HepG2 (cell line): ENCODE measurements around the gene PERP. TPM values are rescaled to one million over a fixed set of nuclear protein-coding genes. Genes with fewer than 3 reads are reported as not detected.
A peak's percentile ranks its signal among the peaks of the same experiment; 100 is the strongest.

Experiments
- CBFB ChIP-seq: sonication (generic); formaldehyde crosslinking; IDR thresholded peaks from 2 replicates; pipeline ENCODE4 v1.4.0; 2020; ENCODE audit warnings: missing genetic modification reagents
- HNRNPLL ChIP-seq: fragments of 200-400 bp; formaldehyde crosslinking; IDR thresholded peaks from 2 replicates; pipeline ENCODE4 v1.6.1; 2017; ENCODE audit warnings: mild to moderate bottlenecking, low read depth, low read length; ENCODE audit not compliant: poor library complexity, severe bottlenecking
- MTF2 ChIP-seq: sonication (generic); formaldehyde crosslinking; IDR thresholded peaks from 2 replicates; pipeline ENCODE4 v1.5.0; 2020; ENCODE audit warnings: missing genetic modification reagents, borderline replicate concordance
- NFIB ChIP-seq: sonication (generic); formaldehyde crosslinking; IDR thresholded peaks from 2 replicates; pipeline ENCODE4 v1.9.0; 2021; ENCODE audit warnings: missing genetic modification reagents, mild to moderate bottlenecking, borderline replicate concordance
- RBM22 ChIP-seq: fragments of 200-400 bp; formaldehyde crosslinking; optimal IDR thresholded peaks from 2 replicates; pipeline ENCODE3; 2017; ENCODE audit warnings: mild to moderate bottlenecking, low read length, moderate library complexity
- RBM39 ChIP-seq: fragments of 200-400 bp; formaldehyde crosslinking; IDR thresholded peaks from one replicate; pipeline ENCODE4 v1.6.1; 2018; ENCODE audit warnings: antibody characterized with exemption, mild to moderate bottlenecking, low read depth, low read length; ENCODE audit not compliant: poor library complexity, severe bottlenecking
- RFXANK ChIP-seq: IDR thresholded peaks from 2 replicates; pipeline ENCODE4 v1.6.1; 2016
- ZBTB20 ChIP-seq: sonication (generic); formaldehyde crosslinking; IDR thresholded peaks from 2 replicates; pipeline ENCODE4 v1.8.1; 2023; ENCODE audit warnings: missing genetic modification reagents, low read depth, mild to moderate bottlenecking, borderline replicate concordance
- ZNF207 ChIP-seq: fragments of 450-650 bp; IDR thresholded peaks from 2 replicates; pipeline ENCODE4 v1.6.1; 2016; ENCODE audit warnings: antibody characterized with exemption, borderline replicate concordance
- ZNF557 ChIP-seq: sonication (generic); formaldehyde crosslinking; IDR thresholded peaks from 2 replicates; pipeline ENCODE4 v1.4.0; 2020; ENCODE audit warnings: missing genetic modification reagents
- ZNF678 ChIP-seq: sonication (generic); formaldehyde crosslinking; IDR thresholded peaks from 2 replicates; pipeline ENCODE4 v1.4.0; 2020; ENCODE audit warnings: mild to moderate bottlenecking, missing genetic modification reagents
- ZNF790 ChIP-seq: sonication (generic); formaldehyde crosslinking; IDR thresholded peaks from 2 replicates; pipeline ENCODE4 v1.8.0; 2022; ENCODE audit warnings: missing genetic modification reagents, mild to moderate bottlenecking, borderline replicate concordance
- ZNF850 ChIP-seq: sonication (generic); formaldehyde crosslinking; conservative IDR thresholded peaks from 2 replicates; pipeline ENCODE4 v1.9.0; 2021; ENCODE audit warnings: mild to moderate bottlenecking, missing genetic modification reagents
- ZSCAN21 ChIP-seq: sonication (generic); formaldehyde crosslinking; IDR thresholded peaks from 2 replicates; pipeline ENCODE4 v1.8.0; 2022; ENCODE audit warnings: mild to moderate bottlenecking, missing genetic modification reagents, moderate library complexity, borderline replicate concordance
- polyA plus RNA-seq, 8 experiments: library from polyadenylated mRNA; depleted of rRNA in 3 of 8; stranded (reverse) in 7 of 8; unstranded in 1 of 8; fragments of >200 nt; fragmentation: Illumina TruSeq in 4 of 8; extraction: Trizol in 4 of 8; gene quantifications; 2 replicates each; pipeline versions ENCODE4 v1.2.1 to v1.2.3, GENCODE V29; 2011 to 2016; ENCODE audit warnings: low read depth in 4 of 8, missing spikeins in 1 of 8, mixed read lengths in 1 of 8; ENCODE audit not compliant: insufficient read depth in 1 of 8
- total RNA-seq, 5 experiments: library from RNA; depleted of rRNA; stranded (reverse); fragments of >200 nt; fragmentation: Illumina TruSeq; extraction: Trizol; gene quantifications; 2 replicates each; pipeline ENCODE4 v1.2.3, GENCODE V29; 2016; ENCODE audit warnings: low read depth in 1 of 5
- TF ChIP-seq, protein P1 (sequence below): sonication (generic); formaldehyde crosslinking; IDR thresholded peaks from 2 replicates; pipeline ENCODE4 v1.4.0; 2020; ENCODE audit warnings: missing genetic modification reagents
- TF ChIP-seq, protein P2 (sequence below): IDR thresholded peaks from 2 replicates; pipeline ENCODE4 v1.6.1; 2016
- TF ChIP-seq, protein P3 (sequence below): sonication (generic); formaldehyde crosslinking; IDR thresholded peaks from 2 replicates; pipeline ENCODE4 v1.4.0; 2020; ENCODE audit warnings: mild to moderate bottlenecking, missing genetic modification reagents
- TF ChIP-seq, protein P4 (sequence below): sonication (generic); formaldehyde crosslinking; IDR thresholded peaks from 2 replicates; pipeline ENCODE4 v1.5.1; 2020; ENCODE audit warnings: missing genetic modification reagents, mild to moderate bottlenecking, borderline replicate concordance
- TF ChIP-seq, protein P5 (sequence below): sonication (generic); formaldehyde crosslinking; IDR thresholded peaks from 2 replicates; pipeline ENCODE4 v1.5.0; 2020; ENCODE audit warnings: missing genetic modification reagents
- TF ChIP-seq, protein P6 (sequence below): sonication (generic); formaldehyde crosslinking; IDR thresholded peaks from 2 replicates; pipeline ENCODE4 v1.8.0; 2022; ENCODE audit warnings: mild to moderate bottlenecking, missing genetic modification reagents; ENCODE audit not compliant: insufficient replicate concordance

The PERP gene
- total and polyA plus RNA-seq, 2 of the 13 experiments (the other 11 are each of a cell fraction or from before 2014, with no cell fraction given), result 26.0 to 53.0 TPM

DNA sequence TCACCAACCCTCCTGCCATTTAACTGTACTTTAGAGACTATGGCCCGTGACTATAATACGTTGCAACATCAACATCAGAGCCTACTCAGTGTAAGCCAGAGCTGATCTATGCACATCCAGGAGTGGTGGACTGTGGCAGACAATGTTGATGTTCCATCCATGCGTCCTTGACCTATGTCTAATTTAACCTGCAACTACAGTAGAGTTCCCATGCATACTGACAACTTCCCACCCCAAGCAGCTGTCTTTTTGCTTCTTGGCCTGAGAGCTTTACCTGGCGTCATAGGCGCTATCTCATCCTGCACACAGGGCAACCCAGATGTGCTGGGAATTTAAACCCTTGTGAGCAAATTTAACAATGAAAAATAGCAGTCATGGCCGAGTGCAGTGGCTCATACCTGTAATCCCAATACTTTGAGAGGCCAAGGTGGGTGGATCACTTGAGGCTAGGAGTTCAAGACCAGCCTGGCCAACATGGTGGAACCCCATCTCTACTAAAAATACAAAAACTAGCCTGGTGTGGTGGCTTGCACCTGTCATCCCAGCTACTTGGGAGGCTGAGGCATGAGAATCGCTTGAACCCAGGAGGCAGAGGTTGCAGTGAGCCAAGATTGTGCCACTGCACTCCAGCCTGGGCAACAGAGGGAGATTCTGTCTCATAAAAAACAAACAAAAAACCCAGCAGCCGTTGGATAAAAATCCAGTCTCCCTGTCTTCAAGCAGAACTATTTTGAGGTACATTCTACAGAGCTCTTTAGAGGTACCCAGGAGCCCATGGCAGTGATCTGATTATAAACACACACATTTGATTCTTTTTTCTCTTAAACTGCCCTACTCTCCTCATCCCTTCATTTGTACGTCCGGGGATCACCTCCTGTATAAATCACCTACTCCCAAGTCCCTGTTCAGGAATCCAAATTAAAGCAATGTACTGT lies 22.0 kb downstream of the PERP start (continued):
- TF ChIP-seq, protein P1, sequence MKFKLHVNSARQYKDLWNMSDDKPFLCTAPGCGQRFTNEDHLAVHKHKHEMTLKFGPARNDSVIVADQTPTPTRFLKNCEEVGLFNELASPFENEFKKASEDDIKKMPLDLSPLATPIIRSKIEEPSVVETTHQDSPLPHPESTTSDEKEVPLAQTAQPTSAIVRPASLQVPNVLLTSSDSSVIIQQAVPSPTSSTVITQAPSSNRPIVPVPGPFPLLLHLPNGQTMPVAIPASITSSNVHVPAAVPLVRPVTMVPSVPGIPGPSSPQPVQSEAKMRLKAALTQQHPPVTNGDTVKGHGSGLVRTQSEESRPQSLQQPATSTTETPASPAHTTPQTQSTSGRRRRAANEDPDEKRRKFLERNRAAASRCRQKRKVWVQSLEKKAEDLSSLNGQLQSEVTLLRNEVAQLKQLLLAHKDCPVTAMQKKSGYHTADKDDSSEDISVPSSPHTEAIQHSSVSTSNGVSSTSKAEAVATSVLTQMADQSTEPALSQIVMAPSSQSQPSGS, result peak; percentile 69; the same call in 1 of the 2 replicates
- TF ChIP-seq MTF2 (no peak), RBM39 (no peak), HNRNPLL (no peak), ZNF557 (CRISPR knock-in tag) (peak; percentile 75; the same call in 1 of the 2 replicates), ZNF207 (no peak), RFXANK (CRISPR knock-in tag) (no peak), CBFB (CRISPR knock-in tag) (0 out of 2 replicates have a peak, but pooled peaks have one; percentile 19), NFIB (no peak), ZNF790 (no peak), RBM22 (no peak), ZSCAN21 (CRISPR knock-in tag) (peak; percentile 32; the same call in 1 of the 2 replicates), ZNF678 (CRISPR knock-in tag) (no peak), ZNF850 (CRISPR knock-in tag) (no peak), ZBTB20 (CRISPR knock-in tag) (peak; percentile 82; the same call in 1 of the 2 replicates)
- TF ChIP-seq, protein P2, sequence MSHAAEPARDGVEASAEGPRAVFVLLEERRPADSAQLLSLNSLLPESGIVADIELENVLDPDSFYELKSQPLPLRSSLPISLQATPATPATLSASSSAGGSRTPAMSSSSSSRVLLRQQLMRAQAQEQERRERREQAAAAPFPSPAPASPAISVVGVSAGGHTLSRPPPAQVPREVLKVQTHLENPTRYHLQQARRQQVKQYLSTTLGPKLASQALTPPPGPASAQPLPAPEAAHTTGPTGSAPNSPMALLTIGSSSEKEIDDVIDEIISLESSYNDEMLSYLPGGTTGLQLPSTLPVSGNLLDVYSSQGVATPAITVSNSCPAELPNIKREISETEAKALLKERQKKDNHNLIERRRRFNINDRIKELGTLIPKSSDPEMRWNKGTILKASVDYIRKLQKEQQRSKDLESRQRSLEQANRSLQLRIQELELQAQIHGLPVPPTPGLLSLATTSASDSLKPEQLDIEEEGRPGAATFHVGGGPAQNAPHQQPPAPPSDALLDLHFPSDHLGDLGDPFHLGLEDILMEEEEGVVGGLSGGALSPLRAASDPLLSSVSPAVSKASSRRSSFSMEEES (CRISPR knock-in tag), result peak; percentile 84
- TF ChIP-seq, protein P3, sequence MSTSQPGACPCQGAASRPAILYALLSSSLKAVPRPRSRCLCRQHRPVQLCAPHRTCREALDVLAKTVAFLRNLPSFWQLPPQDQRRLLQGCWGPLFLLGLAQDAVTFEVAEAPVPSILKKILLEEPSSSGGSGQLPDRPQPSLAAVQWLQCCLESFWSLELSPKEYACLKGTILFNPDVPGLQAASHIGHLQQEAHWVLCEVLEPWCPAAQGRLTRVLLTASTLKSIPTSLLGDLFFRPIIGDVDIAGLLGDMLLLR (CRISPR knock-in tag), result no peak
- TF ChIP-seq, protein P4, sequence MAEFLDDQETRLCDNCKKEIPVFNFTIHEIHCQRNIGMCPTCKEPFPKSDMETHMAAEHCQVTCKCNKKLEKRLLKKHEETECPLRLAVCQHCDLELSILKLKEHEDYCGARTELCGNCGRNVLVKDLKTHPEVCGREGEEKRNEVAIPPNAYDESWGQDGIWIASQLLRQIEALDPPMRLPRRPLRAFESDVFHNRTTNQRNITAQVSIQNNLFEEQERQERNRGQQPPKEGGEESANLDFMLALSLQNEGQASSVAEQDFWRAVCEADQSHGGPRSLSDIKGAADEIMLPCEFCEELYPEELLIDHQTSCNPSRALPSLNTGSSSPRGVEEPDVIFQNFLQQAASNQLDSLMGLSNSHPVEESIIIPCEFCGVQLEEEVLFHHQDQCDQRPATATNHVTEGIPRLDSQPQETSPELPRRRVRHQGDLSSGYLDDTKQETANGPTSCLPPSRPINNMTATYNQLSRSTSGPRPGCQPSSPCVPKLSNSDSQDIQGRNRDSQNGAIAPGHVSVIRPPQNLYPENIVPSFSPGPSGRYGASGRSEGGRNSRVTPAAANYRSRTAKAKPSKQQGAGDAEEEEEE, result no peak
- TF ChIP-seq, protein P5, sequence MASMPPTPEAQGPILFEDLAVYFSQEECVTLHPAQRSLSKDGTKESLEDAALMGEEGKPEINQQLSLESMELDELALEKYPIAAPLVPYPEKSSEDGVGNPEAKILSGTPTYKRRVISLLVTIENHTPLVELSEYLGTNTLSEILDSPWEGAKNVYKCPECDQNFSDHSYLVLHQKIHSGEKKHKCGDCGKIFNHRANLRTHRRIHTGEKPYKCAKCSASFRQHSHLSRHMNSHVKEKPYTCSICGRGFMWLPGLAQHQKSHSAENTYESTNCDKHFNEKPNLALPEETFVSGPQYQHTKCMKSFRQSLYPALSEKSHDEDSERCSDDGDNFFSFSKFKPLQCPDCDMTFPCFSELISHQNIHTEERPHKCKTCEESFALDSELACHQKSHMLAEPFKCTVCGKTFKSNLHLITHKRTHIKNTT (CRISPR knock-in tag), result no peak
- TF ChIP-seq, protein P6, sequence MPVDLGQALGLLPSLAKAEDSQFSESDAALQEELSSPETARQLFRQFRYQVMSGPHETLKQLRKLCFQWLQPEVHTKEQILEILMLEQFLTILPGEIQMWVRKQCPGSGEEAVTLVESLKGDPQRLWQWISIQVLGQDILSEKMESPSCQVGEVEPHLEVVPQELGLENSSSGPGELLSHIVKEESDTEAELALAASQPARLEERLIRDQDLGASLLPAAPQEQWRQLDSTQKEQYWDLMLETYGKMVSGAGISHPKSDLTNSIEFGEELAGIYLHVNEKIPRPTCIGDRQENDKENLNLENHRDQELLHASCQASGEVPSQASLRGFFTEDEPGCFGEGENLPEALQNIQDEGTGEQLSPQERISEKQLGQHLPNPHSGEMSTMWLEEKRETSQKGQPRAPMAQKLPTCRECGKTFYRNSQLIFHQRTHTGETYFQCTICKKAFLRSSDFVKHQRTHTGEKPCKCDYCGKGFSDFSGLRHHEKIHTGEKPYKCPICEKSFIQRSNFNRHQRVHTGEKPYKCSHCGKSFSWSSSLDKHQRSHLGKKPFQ (CRISPR knock-in tag), result peak; percentile 47
